H9 (cell line): ENCODE results near the gene C5AR1. TPM values are rescaled to one million over a fixed set of nuclear protein-coding genes. Genes with fewer than 3 reads are reported as not detected.

Experiments used
- DNase-seq: peaks from one replicate; pipeline ENCODE4 v3.0.0-alpha.2; 2017
- H2AFZ ChIP-seq: one replicate; pipeline ENCODE4 v1.6.1; 2013; ENCODE audit warnings: mild to moderate bottlenecking, low read length, control low read depth, moderate library complexity
- H2AK5ac ChIP-seq: 2 replicates; pipeline ENCODE4 v1.6.1; 2013; ENCODE audit warnings: low read length, control low read depth, mixed read lengths; ENCODE audit not compliant: insufficient read length
- H2BK120ac ChIP-seq: one replicate; pipeline ENCODE4 v1.6.1; 2013; ENCODE audit warnings: low read depth, mild to moderate bottlenecking, low read length, control low read depth, inconsistent platforms; ENCODE audit not compliant: poor library complexity, severe bottlenecking
- H2BK12ac ChIP-seq: 2 replicates; pipeline ENCODE4 v1.6.1; 2013; ENCODE audit warnings: low read length, control low read depth, mixed read lengths, low read depth; ENCODE audit not compliant: insufficient read length
- H2BK15ac ChIP-seq: 2 replicates; pipeline ENCODE4 v1.6.1; 2013; ENCODE audit warnings: low read depth, low read length, control low read depth
- H2BK20ac ChIP-seq: one replicate; pipeline ENCODE4 v1.6.1; 2013; ENCODE audit warnings: low read depth, mild to moderate bottlenecking, low read length, control low read depth, inconsistent platforms; ENCODE audit not compliant: poor library complexity, severe bottlenecking
- H2BK5ac ChIP-seq: 2 replicates; pipeline ENCODE4 v1.6.1; 2013; ENCODE audit warnings: low read length, control low read depth, mixed read lengths; ENCODE audit not compliant: insufficient read length
- H3K14ac ChIP-seq: 2 replicates; pipeline ENCODE4 v1.6.1; 2013; ENCODE audit warnings: low read length, control low read depth; ENCODE audit not compliant: insufficient read depth
- H3K18ac ChIP-seq: 2 replicates; pipeline ENCODE4 v1.6.1; 2013; ENCODE audit warnings: low read depth, mild to moderate bottlenecking, mixed read lengths, low read length, control low read depth; ENCODE audit not compliant: insufficient read length
- H3K23ac ChIP-seq: 2 replicates; pipeline ENCODE4 v1.6.1; 2013; ENCODE audit warnings: low read length, control low read depth, mixed read lengths, low read depth; ENCODE audit not compliant: insufficient read length
- H3K23me2 ChIP-seq: 2 replicates; pipeline ENCODE4 v1.6.1; 2013; ENCODE audit warnings: low read depth, mild to moderate bottlenecking, mixed read lengths, low read length, control low read depth; ENCODE audit not compliant: insufficient read length, poor library complexity, severe bottlenecking
- H3K27ac ChIP-seq: 2 replicates; pipeline ENCODE4 v1.5.1; 2013; ENCODE audit warnings: low read length, control low read depth, mixed read lengths, low read depth; ENCODE audit not compliant: insufficient read length
- H3K27me3 ChIP-seq: 2 replicates; pipeline ENCODE4 v1.6.1; 2013; ENCODE audit warnings: low read length, control low read depth, inconsistent platforms; ENCODE audit not compliant: insufficient read depth
- H3K4ac ChIP-seq: 2 replicates; pipeline ENCODE4 v1.6.1; 2013; ENCODE audit warnings: low read depth, mild to moderate bottlenecking, control low read depth, inconsistent platforms, low read length, moderate library complexity
- H3K4me1 ChIP-seq: 2 replicates; pipeline ENCODE4 v1.6.1; 2013; ENCODE audit warnings: low read length, control low read depth, inconsistent platforms; ENCODE audit not compliant: insufficient read depth
- H3K4me2 ChIP-seq: 2 replicates; pipeline ENCODE4 v1.6.1; 2013; ENCODE audit warnings: low read length, control low read depth, mixed read lengths; ENCODE audit not compliant: insufficient read length, insufficient read depth
- H3K56ac ChIP-seq: 2 replicates; pipeline ENCODE4 v1.6.1; 2013; ENCODE audit warnings: low read depth, mild to moderate bottlenecking, mixed read lengths, low read length, control low read depth; ENCODE audit not compliant: insufficient read length
- H3K79me1 ChIP-seq: 2 replicates; pipeline ENCODE4 v1.6.1; 2013; ENCODE audit warnings: low read depth, mild to moderate bottlenecking, moderate library complexity, low read length, control low read depth, inconsistent platforms; ENCODE audit not compliant: insufficient read depth, poor library complexity, severe bottlenecking
- H3K79me2 ChIP-seq: 2 replicates; pipeline ENCODE4 v1.6.1; 2013; ENCODE audit warnings: low read length, control low read depth, inconsistent platforms; ENCODE audit not compliant: insufficient read depth
- H3K9ac ChIP-seq: 2 replicates; pipeline ENCODE4 v1.6.1; 2013; ENCODE audit warnings: low read length, control low read depth, mixed read lengths; ENCODE audit not compliant: insufficient read length; ENCODE audit errors: extremely low read depth
- H3K9me3 ChIP-seq: one replicate; pipeline ENCODE4 v1.6.1; 2013; ENCODE audit warnings: low read depth, low read length, inconsistent platforms; ENCODE audit not compliant: control insufficient read depth
- H3T11ph ChIP-seq: one replicate; pipeline ENCODE4 v1.6.1; 2013; ENCODE audit warnings: mild to moderate bottlenecking, low read length, control low read depth, inconsistent platforms
- H4K20me1 ChIP-seq: one replicate; pipeline ENCODE4 v1.6.1; 2013; ENCODE audit not compliant: control insufficient read depth, insufficient read length, insufficient read depth
- H4K5ac ChIP-seq: 2 replicates; pipeline ENCODE4 v1.6.1; 2013; ENCODE audit warnings: low read depth, mild to moderate bottlenecking, mixed read lengths, low read length, control low read depth; ENCODE audit not compliant: insufficient read length
- H4K8ac ChIP-seq: replicated peaks from 2 replicates; pipeline ENCODE4 v1.6.1; 2013; ENCODE audit warnings: low read length, control low read depth, mixed read lengths, low read depth; ENCODE audit not compliant: insufficient read length
- H4K91ac ChIP-seq: 2 replicates; pipeline ENCODE4 v1.6.1; 2013; ENCODE audit warnings: low read depth, mild to moderate bottlenecking, moderate library complexity, mixed read lengths, low read length, control low read depth; ENCODE audit not compliant: insufficient read length
- H3K27ac Mint-ChIP-seq, 3 experiments: 2 replicates in 2 of 3; 3 replicates in 1 of 3; pipeline ENCODE4 v1.8.0; 2020 to 2021; ENCODE audit warnings: mixed read lengths in 3 of 3, mild to moderate bottlenecking in 1 of 3, moderate library complexity in 1 of 3
- H3K27me3 Mint-ChIP-seq: 2 replicates; pipeline ENCODE4 v1.8.0; 2021; ENCODE audit warnings: low read depth, mild to moderate bottlenecking, moderate library complexity, mixed read lengths
- H3K36me3 Mint-ChIP-seq, 3 experiments: 2 replicates in 2 of 3; 3 replicates in 1 of 3; pipeline ENCODE4 v1.8.0; 2020 to 2021; ENCODE audit warnings: low read depth in 3 of 3, mixed read lengths in 3 of 3; ENCODE audit not compliant: insufficient read depth in 1 of 3
- H3K4me1 Mint-ChIP-seq, 2 experiments: 2 replicates each; pipeline ENCODE4 v1.8.0; 2020; ENCODE audit warnings: mixed read lengths in 2 of 2
- H3K4me3 Mint-ChIP-seq, 2 experiments: 2 replicates in 1 of 2; 3 replicates in 1 of 2; pipeline ENCODE4 v1.8.0; 2020 to 2021; ENCODE audit warnings: mild to moderate bottlenecking in 2 of 2, mixed read lengths in 2 of 2, moderate library complexity in 1 of 2
- H3K9me3 Mint-ChIP-seq, 2 experiments: 2 replicates in 1 of 2; 3 replicates in 1 of 2; pipeline ENCODE4 v1.8.0; 2020; ENCODE audit warnings: mild to moderate bottlenecking in 2 of 2, mixed read lengths in 2 of 2, moderate library complexity in 1 of 2
- CTCF ChIP-seq: fragments of 200-600 bp; sonication (generic); conservative IDR thresholded peaks from 3 replicates; pipeline ENCODE4 v1.8.0; 2021; ENCODE audit warnings: antibody characterized with exemption, mild to moderate bottlenecking
- WGBS: extraction: QIAGEN DNeasy Blood & Tissue Kit; methylation state at CpG from one replicate; pipeline ENCODE4 v1.1.7; 2013; ENCODE audit warnings: missing lambda C conversion rate, low lambda C conversion rate, mixed read lengths; ENCODE audit not compliant: insufficient read length; ENCODE audit errors: extremely low coverage; 5-methylcytosine and 5-hydroxymethylcytosine counted together
- total RNA-seq: library from RNA; stranded (reverse); gene quantifications from 2 replicates; pipeline ENCODE4 v1.2.1, GENCODE V29; 2021

The C5AR1 gene
- total RNA-seq, 1 experiment from 2014 or later: 1.8 TPM

GRCh38 chr19:47331490-47331889, 21.8 kb downstream of the C5AR1 start:
- Histone ChIP-seq H4K91ac (no peak overlapping the region), H3K4ac (no peak overlapping the region), H2BK5ac (no peak overlapping the region), H3K18ac (no peak overlapping the region), H3K9ac (no peak overlapping the region), H4K8ac (no peak overlapping the region), H2AK5ac (no peak overlapping the region), H3K79me1 (no peaks in the 10 kb centered on the region), H2BK120ac (no peak overlapping the region), H3K9me3 (no peaks in the 10 kb centered on the region), H3K27ac (no peak overlapping the region), H3K56ac (no peak overlapping the region), H3K4me1 (no peaks in the 10 kb centered on the region), H3T11ph (no peak overlapping the region), H3K27me3 (no peaks in the 10 kb centered on the region), H2BK15ac (no peak overlapping the region), H3K79me2 (no peaks in the 10 kb centered on the region), H3K23me2 (no peaks in the 10 kb centered on the region), H3K14ac (no peak overlapping the region), H3K23ac (no peak overlapping the region), H3K4me2 (no peak overlapping the region), H2AFZ (no peak overlapping the region), H4K20me1 (no peaks in the 10 kb centered on the region), H2BK20ac (no peak overlapping the region), H4K5ac (no peak overlapping the region), H2BK12ac (no peak overlapping the region)
- DNase-seq: no peak
- Mint-ChIP-seq H3K4me1 (peaks cover 3 to 4% of the 10 kb centered on the region in 2 experiments; a peak in 3 of 4 replicates), H3K9me3 (no peaks in the 10 kb centered on the region), H3K27me3 (peaks cover 2% of the 10 kb centered on the region; the same call in 1 of the 2 replicates), H3K36me3 (no peaks in the 10 kb centered on the region), H3K27ac (no peak overlapping the region), H3K4me3 (no peak overlapping the region; a peak in 1 of 5 replicates)
- no CpG with 5 or more reads among the region's 6 CpGs for WGBS
- TF ChIP-seq CTCF: no peak
